Small intestine (tissue), 7 donors: ENCODE measurements around the gene STX1B. TPM values are rescaled to one million over a fixed set of nuclear protein-coding genes. Genes with fewer than 3 reads are reported as not detected.

ENCODE experiments used
- DNase-seq, 2 donors: peaks; one replicate each; pipeline versions ENCODE4 v3.0.0 to v3.0.0-alpha.2; 2013
- FAIRE-seq: peaks from 2 replicates; lab custom pipeline; 2012; peaks lifted over from hg19 to GRCh38; lab: Jason Lieb, UNC
- H3K27ac ChIP-seq, 3 donors: one replicate each; pipeline ENCODE4 v1.5.1; 2013; ENCODE audit warnings: low read length in 2 of 3, mild to moderate bottlenecking in 2 of 3, control low read depth in 1 of 3, inconsistent platforms in 1 of 3, low read depth in 1 of 3, moderate library complexity in 1 of 3
- H3K27me3 ChIP-seq, 3 donors: one replicate each; pipeline ENCODE4 v1.6.1; 2013; ENCODE audit warnings: low read length in 3 of 3, inconsistent platforms in 1 of 3; ENCODE audit not compliant: control insufficient read depth in 3 of 3, insufficient read depth in 3 of 3
- H3K36me3 ChIP-seq, 3 donors: one replicate each; pipeline ENCODE4 v1.6.1; 2013; ENCODE audit warnings: low read length in 3 of 3, inconsistent platforms in 1 of 3, low read depth in 1 of 3, mild to moderate bottlenecking in 1 of 3, moderate library complexity in 1 of 3; ENCODE audit not compliant: control insufficient read depth in 3 of 3, insufficient read depth in 2 of 3
- H3K4me1 ChIP-seq, 3 donors: one replicate each; pipeline ENCODE4 v1.6.1; 2013; ENCODE audit warnings: low read length in 2 of 3, inconsistent platforms in 1 of 3, low read depth in 1 of 3, mild to moderate bottlenecking in 1 of 3, moderate library complexity in 1 of 3; ENCODE audit not compliant: control insufficient read depth in 3 of 3, insufficient read depth in 2 of 3
- H3K4me3 ChIP-seq, 3 donors: one replicate each; pipeline ENCODE4 v1.5.1; 2013; ENCODE audit warnings: low read length in 3 of 3, control low read depth in 1 of 3, inconsistent platforms in 1 of 3, low read depth in 1 of 3, mild to moderate bottlenecking in 1 of 3, moderate library complexity in 1 of 3
- H3K9me3 ChIP-seq, 2 donors: one replicate each; pipeline ENCODE4 v1.6.1; 2013; ENCODE audit warnings: low read depth in 1 of 2, low read length in 1 of 2; ENCODE audit not compliant: control insufficient read depth in 2 of 2, insufficient read depth in 1 of 2
- WGBS, 3 donors: extraction: QIAGEN DNeasy Blood & Tissue Kit; methylation state at CpG; one replicate each; pipeline ENCODE4 v1.1.7; 2013; 5-methylcytosine and 5-hydroxymethylcytosine counted together
- polyA plus RNA-seq, 4 donors: library from polyadenylated mRNA; stranded (reverse) in 3 of 4; unstranded in 1 of 4; fragments of 200-250 nt in 3 of 4; fragments of 120-200 nt in 1 of 4; gene quantifications; one replicate each; pipeline versions ENCODE4 v1.2.1 to v1.2.3, GENCODE V29; 2013
- donor health status: healthy with polysubstance abuse.
- donor health status: control.
- donor health status: control.
- donor health status: Bipolar disorder and iron deficiency.
- donor health status: healthy.

STX1B gene
- polyA plus RNA-seq, 4 donors = 0.64 to 1.5 TPM; not detected in 2

- DNase-seq (no peak), FAIRE-seq (no peak)
- Histone ChIP-seq H3K4me1 (peaks cover 0 to 9% (median 3%) of the 10 kb centered on the region in 3 donors), H3K36me3 (peaks cover 21 to 55% (median 24%) of the 10 kb centered on the region in 3 donors), H3K9me3 (no peaks in the 10 kb centered on the region), H3K27ac (no peak overlapping the region), H3K4me3 (no peak overlapping the region), H3K27me3 (no peaks in the 10 kb centered on the region)
- 92 to 100% (median 97%) methylated on average over 2 of the region's 2 CpGs for WGBS, 3 donors
Observed at GRCh38 chr16:31038993-31039392, 28.6 kb upstream of the STX1B start.

- Histone ChIP-seq H3K27ac (no peak overlapping the region), H3K9me3 (no peaks in the 10 kb centered on the region), H3K27me3 (no peaks in the 10 kb centered on the region), H3K36me3 (peaks cover 19 to 50% (median 21%) of the 10 kb centered on the region in 3 donors), H3K4me3 (no peak overlapping the region), H3K4me1 (peaks cover 0 to 12% (median 3%) of the 10 kb centered on the region in 3 donors)
- no peak for FAIRE-seq
- WGBS, 3 donors = 56 to 73% (median 64%) methylated on average over 2 of the region's 2 CpGs
- no peak for DNase-seq
Observed at GRCh38 chr16:31036691-31037090, 26.3 kb upstream of the STX1B start.

- H3K4me1 ChIP-seq = peaks cover 0 to 12% (median 3%) of the 10 kb centered on the region in 3 donors
- 0 to 1% (median 0%) methylated on average over 44 to 47 of the region's 47 CpGs for WGBS, 3 donors
- H3K27me3 ChIP-seq = no peaks in the 10 kb centered on the region
- FAIRE-seq = no peak
- peak overlapping the region; percentile 88 to 98 (median 90) for H3K27ac ChIP-seq
- no peaks in the 10 kb centered on the region for H3K9me3 ChIP-seq
- H3K4me3 ChIP-seq = peak overlapping the region; percentile 85 to 96 (median 96)
- peak; percentile 94 to 97 for DNase-seq
- H3K36me3 ChIP-seq = peaks cover 6 to 30% (median 12%) of the 10 kb centered on the region in 3 donors
Observed at GRCh38 chr16:31033709-31034492, 23.5 kb upstream of the STX1B start.

- FAIRE-seq (no peak), DNase-seq (peak; percentile 98 to 99)
- Histone ChIP-seq H3K36me3 (peaks cover 2 to 21% (median 5%) of the 10 kb centered on the region in 3 donors), H3K27ac (peak within 1 kb of the TSS; percentile 88 to 98 (median 90)), H3K4me1 (peaks cover 0 to 12% (median 3%) of the 10 kb centered on the region in 3 donors), H3K4me3 (peak within 1 kb of the TSS; percentile 85 to 96 (median 96)), H3K9me3 (no peaks in the 10 kb centered on the region), H3K27me3 (no peaks in the 10 kb centered on the region)
- 0 to 1% (median 1%) methylated on average over 75 of the region's 75 CpGs for WGBS, 3 donors
Observed at GRCh38 chr16:31032736-31033708, 22.6 kb upstream of the STX1B start, which contains the start of gene STX4. Gene STX4 (plus strand): TSS chr16:31033558. CDS start chr16:31033806, 248 bp downstream.

- no peak for FAIRE-seq
Observed at GRCh38 chr16:31031276-31031675, 20.8 kb upstream of the STX1B start.

GRCh38 chr16:31029272-31029671 lies 18.8 kb upstream of the STX1B start:
- Histone ChIP-seq H3K9me3 (no peaks in the 10 kb centered on the region), H3K4me1 (peaks cover 0 to 7% (median under 1%) of the 10 kb centered on the region in 3 donors), H3K4me3 (no peak overlapping the region), H3K27me3 (no peaks in the 10 kb centered on the region), H3K36me3 (peaks cover 0 to under 1% (median 0%) of the 10 kb centered on the region in 3 donors), H3K27ac (no peak overlapping the region)
- DNase-seq = no peak
- WGBS, 3 donors = 78 to 84% (median 84%) methylated on average over 5 of the region's 5 CpGs
- no peak for FAIRE-seq

More at GRCh38 chr16:31031276-31031675, 20.8 kb upstream of the STX1B start:
- 85 to 89% (median 87%) methylated on average over 4 of the region's 4 CpGs for WGBS, 3 donors
- Histone ChIP-seq H3K27me3 (no peaks in the 10 kb centered on the region), H3K4me3 (no peak overlapping the region), H3K27ac (no peak overlapping the region), H3K4me1 (peaks cover 0 to 12% (median 3%) of the 10 kb centered on the region in 3 donors), H3K9me3 (no peaks in the 10 kb centered on the region), H3K36me3 (peaks cover 0 to 16% (median 0%) of the 10 kb centered on the region in 3 donors)
- DNase-seq = no peak

- 80 to 89% (median 89%) methylated on average over 5 of the region's 5 CpGs for WGBS, 3 donors
- DNase-seq (no peak), FAIRE-seq (no peak)
- Histone ChIP-seq H3K27me3 (no peaks in the 10 kb centered on the region), H3K4me3 (no peak overlapping the region), H3K27ac (no peak overlapping the region), H3K4me1 (no peaks in the 10 kb centered on the region), H3K36me3 (no peaks in the 10 kb centered on the region), H3K9me3 (no peaks in the 10 kb centered on the region)
Observed at GRCh38 chr16:31025339-31025738, 14.9 kb upstream of the STX1B start.
